Fibroblast of lung (primary cell): ENCODE data around the gene HRCT1. TPM values are rescaled to one million over a fixed set of nuclear protein-coding genes. Genes with fewer than 3 reads are reported as not detected.
A peak's percentile ranks its signal among the peaks of the same experiment; 100 is the strongest.

Experiments
- DNase-seq, 2 donors: peaks; one replicate each; pipeline versions ENCODE4 v3.0.0 to v3.0.0-alpha.2; 2010; ENCODE audit warnings: low read depth in 2 of 2
- H2AFZ ChIP-seq: 2 replicates; pipeline ENCODE4 v1.5.1; 2012; ENCODE audit warnings: low read length, control low read depth, inconsistent platforms
- H3K27ac ChIP-seq: 2 replicates; pipeline ENCODE4 v1.5.1; 2011; ENCODE audit warnings: low read length, control low read depth; ENCODE audit not compliant: insufficient read depth
- H3K27me3 ChIP-seq: 2 replicates; pipeline ENCODE4 v1.5.1; 2011; ENCODE audit warnings: mild to moderate bottlenecking, low read length; ENCODE audit not compliant: control insufficient read depth, insufficient read depth
- H3K36me3 ChIP-seq: 2 replicates; pipeline ENCODE4 v1.5.1; 2011; ENCODE audit warnings: low read length; ENCODE audit not compliant: control insufficient read depth, insufficient read depth
- H3K4me1 ChIP-seq: 2 replicates; pipeline ENCODE4 v1.5.1; 2011; ENCODE audit warnings: low read length; ENCODE audit not compliant: control insufficient read depth, insufficient read depth; ENCODE audit errors: extremely low read depth
- H3K4me2 ChIP-seq: 2 replicates; pipeline ENCODE4 v1.5.1; 2011; ENCODE audit warnings: low read length, control low read depth; ENCODE audit not compliant: insufficient read depth; ENCODE audit errors: extremely low read depth
- H3K4me3 ChIP-seq, 4 experiments: fragments of 200-600 bp in 1 of 4; sonication (generic) in 1 of 4; replicated peaks in 1 of 4; 2 replicates each; pipeline ENCODE4 v1.5.1; 2011 to 2016; ENCODE audit warnings: low read length in 4 of 4, low read depth in 3 of 4, mild to moderate bottlenecking in 3 of 4, control low read depth in 2 of 4, inconsistent platforms in 1 of 4, mixed read lengths in 1 of 4; ENCODE audit not compliant: insufficient read depth in 1 of 4; ENCODE audit errors: control extremely low read depth in 1 of 4
- H3K79me2 ChIP-seq: 2 replicates; pipeline ENCODE4 v1.5.1; 2012; ENCODE audit warnings: mild to moderate bottlenecking, low read length, inconsistent platforms; ENCODE audit not compliant: control insufficient read depth, insufficient read depth
- H3K9ac ChIP-seq: 2 replicates; pipeline ENCODE4 v1.5.1; 2011; ENCODE audit warnings: mild to moderate bottlenecking, low read length, control low read depth; ENCODE audit not compliant: insufficient read depth
- H3K9me3 ChIP-seq: 2 replicates; pipeline ENCODE4 v1.5.1; 2012; ENCODE audit warnings: low read depth, low read length; ENCODE audit not compliant: control insufficient read depth, insufficient read depth
- H4K20me1 ChIP-seq: 2 replicates; pipeline ENCODE4 v1.5.1; 2011; ENCODE audit warnings: low read length; ENCODE audit not compliant: control insufficient read depth, insufficient read depth; ENCODE audit errors: extremely low read depth
- EZH2 ChIP-seq: IDR thresholded peaks from 2 replicates; pipeline ENCODE4 v1.5.1; 2012; ENCODE audit warnings: low read length, control low read depth, mild to moderate bottlenecking; ENCODE audit errors: missing control alignments
- polyA plus RNA-seq, 2 donors: library from polyadenylated mRNA; depleted of rRNA in 1 of 2; stranded (reverse) in 1 of 2; unstranded in 1 of 2; fragments of >200 nt; gene quantifications; 2 replicates each; pipeline ENCODE4 v1.2.1, GENCODE V29; 2011 to 2012; ENCODE audit warnings: missing spikeins in 1 of 2
- total RNA-seq: library from RNA; depleted of rRNA; stranded (reverse); fragments of >200 nt; gene quantifications from 2 replicates; pipeline ENCODE4 v1.2.1, GENCODE V29; 2014
- TF ChIP-seq, protein P1 (sequence below), 2 donors: IDR thresholded peaks in 1 of 2; conservative IDR thresholded peaks in 1 of 2; 1 replicate in 1 of 2; 2 replicates in 1 of 2; pipeline ENCODE4 v1.5.1; 2011 to 2012; ENCODE audit warnings: low read length in 2 of 2, control low read depth in 1 of 2, inconsistent platforms in 1 of 2, low read depth in 1 of 2, mild to moderate bottlenecking in 1 of 2

HRCT1 gene
- total and polyA plus RNA-seq, 2 donors (not counting 1 experiment from before 2014, with no cell fraction given): 1.2 to 3.1 TPM

DNA sequence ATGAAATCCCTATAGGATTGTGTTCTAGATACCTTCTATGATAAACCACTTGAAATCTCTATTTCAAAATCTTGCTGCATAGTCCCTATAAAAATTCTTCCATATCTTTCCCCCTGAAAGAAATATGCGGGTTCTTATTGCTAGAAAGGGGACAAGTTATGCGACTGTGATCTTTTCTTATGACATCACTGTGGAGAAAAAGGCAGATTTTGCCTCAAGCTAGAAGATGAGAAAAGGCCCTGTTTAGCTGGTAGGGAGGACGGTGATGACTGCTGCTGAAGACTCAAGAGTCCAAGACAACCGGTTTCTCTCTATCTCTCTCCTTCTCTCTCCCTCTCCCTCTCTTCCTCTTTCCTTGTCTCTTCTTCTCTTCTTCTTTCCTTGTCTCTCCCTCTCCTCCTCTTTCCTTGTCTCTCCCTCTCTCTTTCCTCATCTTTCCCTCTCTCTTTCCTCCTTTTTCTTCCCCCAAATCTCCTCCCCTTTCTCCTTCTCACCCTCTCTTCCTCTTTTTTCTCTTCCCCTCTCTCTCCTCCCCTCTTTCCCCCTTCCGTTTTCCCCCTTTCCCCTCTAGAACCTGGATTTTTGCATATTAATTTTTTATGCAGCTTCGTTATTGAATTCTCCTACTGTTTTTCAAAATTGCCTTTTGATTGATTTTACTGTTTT lies 46.7 kb downstream of the HRCT1 start:
- Histone ChIP-seq H3K36me3 (no peaks in the 10 kb centered on the region), H3K79me2 (no peaks in the 10 kb centered on the region), H3K4me2 (no peak overlapping the region), H2AFZ (peak overlapping the region; percentile 64), H3K27me3 (no peaks in the 10 kb centered on the region), H3K4me3 (no peak overlapping the region), H3K9me3 (no peaks in the 10 kb centered on the region), H3K27ac (no peak overlapping the region), H4K20me1 (no peaks in the 10 kb centered on the region), H3K9ac (no peak overlapping the region), H3K4me1 (no peaks in the 10 kb centered on the region)
- no peak for DNase-seq
- TF ChIP-seq, protein P1, sequence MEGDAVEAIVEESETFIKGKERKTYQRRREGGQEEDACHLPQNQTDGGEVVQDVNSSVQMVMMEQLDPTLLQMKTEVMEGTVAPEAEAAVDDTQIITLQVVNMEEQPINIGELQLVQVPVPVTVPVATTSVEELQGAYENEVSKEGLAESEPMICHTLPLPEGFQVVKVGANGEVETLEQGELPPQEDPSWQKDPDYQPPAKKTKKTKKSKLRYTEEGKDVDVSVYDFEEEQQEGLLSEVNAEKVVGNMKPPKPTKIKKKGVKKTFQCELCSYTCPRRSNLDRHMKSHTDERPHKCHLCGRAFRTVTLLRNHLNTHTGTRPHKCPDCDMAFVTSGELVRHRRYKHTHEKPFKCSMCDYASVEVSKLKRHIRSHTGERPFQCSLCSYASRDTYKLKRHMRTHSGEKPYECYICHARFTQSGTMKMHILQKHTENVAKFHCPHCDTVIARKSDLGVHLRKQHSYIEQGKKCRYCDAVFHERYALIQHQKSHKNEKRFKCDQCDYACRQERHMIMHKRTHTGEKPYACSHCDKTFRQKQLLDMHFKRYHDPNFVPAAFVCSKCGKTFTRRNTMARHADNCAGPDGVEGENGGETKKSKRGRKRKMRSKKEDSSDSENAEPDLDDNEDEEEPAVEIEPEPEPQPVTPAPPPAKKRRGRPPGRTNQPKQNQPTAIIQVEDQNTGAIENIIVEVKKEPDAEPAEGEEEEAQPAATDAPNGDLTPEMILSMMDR (conservative IDR thresholded peaks at IDR 0.05 in 1 of 2, IDR thresholded peaks at IDR 0.05 in 1 of 2; ENCODE audit: low read depth in 1 of 2, low read length in 2 of 2): no peak
- TF ChIP-seq EZH2: no peak

DNA sequence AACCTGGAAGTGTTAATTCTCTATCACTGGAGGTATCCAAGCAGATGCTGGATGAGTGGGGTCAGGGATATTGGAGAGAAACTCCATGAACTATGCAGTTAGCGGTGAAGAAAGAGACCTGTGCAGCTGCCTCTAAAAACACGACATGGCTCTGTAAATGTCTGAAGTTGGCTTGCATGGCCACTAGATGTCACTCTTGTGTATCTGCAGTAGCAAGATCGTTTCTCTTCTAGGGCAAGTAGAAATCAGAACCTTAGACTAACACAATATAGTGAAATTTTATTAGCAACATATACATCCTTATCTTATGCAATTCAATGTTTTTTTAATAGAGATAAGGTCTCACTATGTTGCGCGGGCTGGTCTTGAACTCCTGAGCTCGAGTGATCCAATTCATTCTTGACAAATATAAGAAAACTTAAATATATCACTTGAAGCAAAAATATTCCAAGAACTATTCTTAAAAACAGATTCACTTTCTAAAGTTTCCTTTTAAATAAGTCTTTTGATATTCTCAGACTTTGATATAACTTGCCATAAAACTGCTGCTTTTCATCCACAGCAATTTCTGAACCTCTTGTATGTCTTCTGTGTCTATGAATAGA lies 49.0 kb downstream of the HRCT1 start:
- TF ChIP-seq, protein P1 (conservative IDR thresholded peaks at IDR 0.05 in 1 of 2, IDR thresholded peaks at IDR 0.05 in 1 of 2; ENCODE audit: low read depth in 1 of 2, low read length in 2 of 2): peak; percentile 81 to 91
- TF ChIP-seq EZH2: no peak
- peak overlapping the region; percentile 77 for H2AFZ ChIP-seq
- H3K27ac ChIP-seq: no peak overlapping the region
- H3K9me3 ChIP-seq: no peaks in the 10 kb centered on the region
- no peaks in the 10 kb centered on the region for H3K4me1 ChIP-seq
- H3K4me3 ChIP-seq: no peak overlapping the region
- no peaks in the 10 kb centered on the region for H3K27me3 ChIP-seq
- no peaks in the 10 kb centered on the region for H3K36me3 ChIP-seq
- H3K9ac ChIP-seq: no peak overlapping the region
- no peaks in the 10 kb centered on the region for H4K20me1 ChIP-seq
- peak overlapping the region; percentile 41 for H3K4me2 ChIP-seq
- peak; percentile 74 to 91 for DNase-seq
- H3K79me2 ChIP-seq: no peaks in the 10 kb centered on the region

GRCh38 chr9:35956651-35957050 lies 50.6 kb downstream of the HRCT1 start:
- Histone ChIP-seq H3K9me3 (no peaks in the 10 kb centered on the region), H2AFZ (no peak overlapping the region), H3K27ac (no peak overlapping the region), H3K79me2 (no peaks in the 10 kb centered on the region), H3K9ac (no peak overlapping the region), H3K36me3 (no peaks in the 10 kb centered on the region), H4K20me1 (no peaks in the 10 kb centered on the region), H3K4me2 (no peak overlapping the region), H3K27me3 (no peaks in the 10 kb centered on the region), H3K4me1 (no peaks in the 10 kb centered on the region), H3K4me3 (no peak overlapping the region)
- TF ChIP-seq, protein P1 (conservative IDR thresholded peaks at IDR 0.05 in 1 of 2, IDR thresholded peaks at IDR 0.05 in 1 of 2; ENCODE audit: low read depth in 1 of 2, low read length in 2 of 2): no peak
- no peak for TF ChIP-seq EZH2
- DNase-seq: no peak

Other genes starting within 250 kb of the HRCT1 start
- gene RMRP, start 248.2 kb upstream of the HRCT1 start, total RNA-seq: 67,954 and 162,287 TPM in 2 replicates
- 75.4 and 110 TPM in 2 replicates for gene RMRP, start 248.2 kb upstream of the HRCT1 start, polyA plus RNA-seq
- 15.4 and 20.6 TPM in 2 replicates for gene CCDC107, start 247.9 kb upstream of the HRCT1 start, total RNA-seq
- gene CCDC107, start 247.9 kb upstream of the HRCT1 start, polyA plus RNA-seq: 20.2 and 24.9 TPM in 2 replicates
- gene ARHGEF39, start 241.0 kb upstream of the HRCT1 start, total RNA-seq: under 0.01 and 0.66 TPM in 2 replicates
- gene ARHGEF39, start 241.0 kb upstream of the HRCT1 start, polyA plus RNA-seq: 0.77 and 3.9 TPM in 2 replicates
- 0.17 and 0.26 TPM in 2 replicates for gene CA9, start 232.3 kb upstream of the HRCT1 start, total RNA-seq
- 0.59 TPM in 1 of 2 replicates, not detected in the other for gene CA9, start 232.3 kb upstream of the HRCT1 start, polyA plus RNA-seq
- 696 and 1,003 TPM in 2 replicates for gene TPM2, start 216.3 kb upstream of the HRCT1 start, total RNA-seq
- 1,280 and 1,927 TPM in 2 replicates for gene TPM2, start 216.3 kb upstream of the HRCT1 start, polyA plus RNA-seq
- gene TLN1, start 174.0 kb upstream of the HRCT1 start, total RNA-seq: 214 and 405 TPM in 2 replicates
- gene TLN1, start 174.0 kb upstream of the HRCT1 start, polyA plus RNA-seq: 214 and 244 TPM in 2 replicates
- 64.7 and 70.2 TPM in 2 replicates for gene CREB3, start 173.5 kb upstream of the HRCT1 start, total RNA-seq
- gene CREB3, start 173.5 kb upstream of the HRCT1 start, polyA plus RNA-seq: 50.2 and 55.8 TPM in 2 replicates
- gene GBA2, start 157.0 kb upstream of the HRCT1 start, total RNA-seq: 21.8 and 23.9 TPM in 2 replicates
- gene GBA2, start 157.0 kb upstream of the HRCT1 start, polyA plus RNA-seq: 24.1 and 25.5 TPM in 2 replicates
- 10.5 and 14.9 TPM in 2 replicates for gene RGP1, start 156.9 kb upstream of the HRCT1 start, total RNA-seq
- 17.4 and 18.0 TPM in 2 replicates for gene RGP1, start 156.9 kb upstream of the HRCT1 start, polyA plus RNA-seq
- gene MSMP, start 151.9 kb upstream of the HRCT1 start, total RNA-seq: not detected in 2 replicates
- gene MSMP, start 151.9 kb upstream of the HRCT1 start, polyA plus RNA-seq: not detected in 2 replicates
- gene NPR2, start 114.6 kb upstream of the HRCT1 start, total RNA-seq: 23.6 and 47.4 TPM in 2 replicates
- gene NPR2, start 114.6 kb upstream of the HRCT1 start, polyA plus RNA-seq: 26.3 and 34.1 TPM in 2 replicates
- gene SPAG8, start 93.9 kb upstream of the HRCT1 start, total RNA-seq: 1.0 and 1.3 TPM in 2 replicates
- 0.62 and 0.64 TPM in 2 replicates for gene SPAG8, start 93.9 kb upstream of the HRCT1 start, polyA plus RNA-seq
- 24.9 and 34.2 TPM in 2 replicates for gene HINT2, start 91.2 kb upstream of the HRCT1 start, total RNA-seq
- gene HINT2, start 91.2 kb upstream of the HRCT1 start, polyA plus RNA-seq: 13.1 and 22.9 TPM in 2 replicates
- gene FAM221B, start 77.5 kb upstream of the HRCT1 start, total RNA-seq: not detected in 2 replicates
- not detected in 2 replicates for gene FAM221B, start 77.5 kb upstream of the HRCT1 start, polyA plus RNA-seq
- 2.1 and 3.0 TPM in 2 replicates for gene TMEM8B, start 77.0 kb upstream of the HRCT1 start, total RNA-seq
- 2.7 and 3.0 TPM in 2 replicates for gene TMEM8B, start 77.0 kb upstream of the HRCT1 start, polyA plus RNA-seq
- not detected in 2 replicates for gene OR13J1, start 35.8 kb upstream of the HRCT1 start, total RNA-seq
- gene OR13J1, start 35.8 kb upstream of the HRCT1 start, polyA plus RNA-seq: not detected in 2 replicates
- gene SPAAR, start 3.3 kb downstream of the HRCT1 start, total RNA-seq: under 0.01 and 0.17 TPM in 2 replicates
- 0.34 and 0.41 TPM in 2 replicates for gene SPAAR, start 3.3 kb downstream of the HRCT1 start, polyA plus RNA-seq
- 0.17 TPM in 1 of 2 replicates, not detected in the other for gene OR2S2, start 52.0 kb downstream of the HRCT1 start, total RNA-seq
- gene OR2S2, start 52.0 kb downstream of the HRCT1 start, polyA plus RNA-seq: 0.17 and 0.18 TPM in 2 replicates
- gene RECK, start 130.7 kb downstream of the HRCT1 start, total RNA-seq: 43.1 and 98.4 TPM in 2 replicates
- gene RECK, start 130.7 kb downstream of the HRCT1 start, polyA plus RNA-seq: 108 and 212 TPM in 2 replicates
- gene GLIPR2, start 230.5 kb downstream of the HRCT1 start, total RNA-seq: 40.0 and 47.8 TPM in 2 replicates
- gene GLIPR2, start 230.5 kb downstream of the HRCT1 start, polyA plus RNA-seq: 57.8 and 108 TPM in 2 replicates